T-helper 2 cell treated with Interferon-gamma antibody and Interleukin-4, amounts not matched to agents 5 μg/mL and 100 μg/mL, for 36 hours (primary cell): ENCODE data around the gene TNP1.

ENCODE experiments used
- DNase-seq: peaks from one replicate; pipeline ENCODE4 v3.0.0; 2021; ENCODE audit warnings: low spot score
- H3K27ac Mint-ChIP-seq: one replicate; pipeline ENCODE4 v1.8.0; 2021; ENCODE audit warnings: mild to moderate bottlenecking, mixed read lengths
- H3K27me3 Mint-ChIP-seq: one replicate; pipeline ENCODE4 v1.8.0; 2021; ENCODE audit warnings: low read depth, mixed read lengths
- H3K36me3 Mint-ChIP-seq: one replicate; pipeline ENCODE4 v1.8.0; 2021; ENCODE audit warnings: low read depth, mixed read lengths
- H3K4me1 Mint-ChIP-seq: one replicate; pipeline ENCODE4 v1.8.0; 2021; ENCODE audit warnings: low read depth, mixed read lengths
- H3K4me3 Mint-ChIP-seq: one replicate; pipeline ENCODE4 v1.8.0; 2022; ENCODE audit warnings: mild to moderate bottlenecking, moderate library complexity, mixed read lengths
- H3K9me3 Mint-ChIP-seq: one replicate; pipeline ENCODE4 v1.8.0; 2021; ENCODE audit warnings: mixed read lengths

The TNP1 gene, protein sequence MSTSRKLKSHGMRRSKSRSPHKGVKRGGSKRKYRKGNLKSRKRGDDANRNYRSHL

DNA sequence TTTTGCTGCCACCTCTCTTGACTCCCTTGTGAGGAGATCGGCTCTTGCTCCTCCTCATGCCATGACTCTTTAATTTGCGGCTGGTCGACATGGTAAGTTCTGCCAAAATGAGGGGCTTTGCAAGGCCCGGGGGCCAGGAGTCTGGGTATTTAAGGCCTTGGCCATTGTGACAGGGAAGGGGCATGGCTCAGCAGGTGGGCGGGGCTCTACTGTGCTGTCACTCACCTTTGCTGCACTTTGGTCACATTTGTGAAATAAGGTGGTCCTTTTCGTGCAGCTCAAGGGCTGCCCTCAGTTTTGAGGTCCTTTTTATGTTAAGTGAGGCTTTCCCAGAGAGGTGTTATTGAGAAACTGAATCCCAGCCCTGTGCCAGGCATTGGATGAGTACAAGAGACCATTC is at the start of gene TNP1:
Gene TNP1, minus strand, starts transcription at position 121 of the 400 bp plus-strand sequence. Its CDS starts 30 bp downstream, at position 91.
- peaks cover 28% of the 10 kb centered on the region for H3K4me1 Mint-ChIP-seq
- DNase-seq, result no peak
- H3K9me3 Mint-ChIP-seq, result no peaks in the 10 kb centered on the region
- H3K27ac Mint-ChIP-seq, result no peak within 1 kb of the TSS
- H3K4me3 Mint-ChIP-seq, result no peak within 1 kb of the TSS
- H3K36me3 Mint-ChIP-seq, result no peaks in the 10 kb centered on the region
- no peaks in the 10 kb centered on the region for H3K27me3 Mint-ChIP-seq

GRCh38 chr2:216908300-216908699 is 48.4 kb upstream of the TNP1 start:
- Mint-ChIP-seq H3K9me3 (no peaks in the 10 kb centered on the region), H3K4me1 (peaks cover 3% of the 10 kb centered on the region), H3K4me3 (no peak overlapping the region), H3K27me3 (no peaks in the 10 kb centered on the region), H3K36me3 (no peaks in the 10 kb centered on the region), H3K27ac (no peak overlapping the region)
- DNase-seq, result no peak

DNA sequence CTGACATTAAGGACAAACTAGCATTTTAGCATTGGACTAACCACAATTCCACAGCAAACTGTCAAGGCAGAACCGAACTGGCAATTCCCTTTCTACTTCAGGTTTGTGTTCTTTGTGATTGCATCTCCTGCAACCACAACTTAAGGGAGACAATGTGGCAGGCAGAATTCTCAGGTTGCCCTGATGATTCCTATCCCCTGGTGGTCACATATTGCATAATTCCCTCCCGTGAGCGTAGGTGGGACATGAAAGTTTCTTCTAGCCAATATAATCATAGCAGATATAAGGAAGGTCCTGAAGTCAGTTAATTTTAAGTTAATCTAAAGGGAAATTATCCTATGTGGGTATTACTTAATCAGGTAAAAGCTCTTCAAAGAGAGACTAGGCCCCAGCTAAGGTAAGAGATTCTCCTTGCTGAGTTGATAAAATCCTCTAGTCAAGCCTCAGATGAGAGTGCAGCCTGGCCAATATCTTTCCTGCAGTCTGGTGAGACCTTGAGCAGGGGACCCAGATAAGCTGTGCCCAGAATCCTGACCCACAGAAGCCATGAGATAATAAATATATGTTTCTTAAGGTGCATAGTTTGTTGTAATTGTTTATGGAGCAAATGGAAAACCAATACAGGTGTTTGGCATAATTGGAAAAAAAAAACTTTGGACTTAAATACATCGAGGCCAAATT is 45.9 kb upstream of the TNP1 start:
- no peak overlapping the region for H3K4me3 Mint-ChIP-seq
- peaks cover 9% of the 10 kb centered on the region for H3K9me3 Mint-ChIP-seq
- H3K27me3 Mint-ChIP-seq, result no peaks in the 10 kb centered on the region
- H3K36me3 Mint-ChIP-seq, result no peaks in the 10 kb centered on the region
- no peak for DNase-seq
- peaks cover 3% of the 10 kb centered on the region for H3K4me1 Mint-ChIP-seq
- no peak overlapping the region for H3K27ac Mint-ChIP-seq

- Mint-ChIP-seq H3K27ac (no peak overlapping the region), H3K9me3 (peaks cover 13% of the 10 kb centered on the region), H3K36me3 (peaks cover 2% of the 10 kb centered on the region), H3K27me3 (peaks cover 5% of the 10 kb centered on the region), H3K4me3 (no peak overlapping the region), H3K4me1 (peaks cover 3% of the 10 kb centered on the region)
- no peak for DNase-seq
Measured at GRCh38 chr2:216904974-216905373, 45.1 kb upstream of the TNP1 start.

GRCh38 chr2:216904554-216904953 is 44.7 kb upstream of the TNP1 start:
- Mint-ChIP-seq H3K4me3 (no peak overlapping the region), H3K27me3 (peaks cover 5% of the 10 kb centered on the region), H3K27ac (no peak overlapping the region), H3K36me3 (peaks cover 2% of the 10 kb centered on the region), H3K9me3 (peaks cover 13% of the 10 kb centered on the region), H3K4me1 (peaks cover 3% of the 10 kb centered on the region)
- DNase-seq, result no peak

- Mint-ChIP-seq H3K4me1 (peaks cover 3% of the 10 kb centered on the region), H3K4me3 (no peak overlapping the region), H3K27ac (no peak overlapping the region), H3K27me3 (peaks cover 5% of the 10 kb centered on the region), H3K9me3 (peaks cover 13% of the 10 kb centered on the region), H3K36me3 (peaks cover 2% of the 10 kb centered on the region)
- DNase-seq, result no peak
Measured at GRCh38 chr2:216903470-216903869, 43.6 kb upstream of the TNP1 start.

DNA sequence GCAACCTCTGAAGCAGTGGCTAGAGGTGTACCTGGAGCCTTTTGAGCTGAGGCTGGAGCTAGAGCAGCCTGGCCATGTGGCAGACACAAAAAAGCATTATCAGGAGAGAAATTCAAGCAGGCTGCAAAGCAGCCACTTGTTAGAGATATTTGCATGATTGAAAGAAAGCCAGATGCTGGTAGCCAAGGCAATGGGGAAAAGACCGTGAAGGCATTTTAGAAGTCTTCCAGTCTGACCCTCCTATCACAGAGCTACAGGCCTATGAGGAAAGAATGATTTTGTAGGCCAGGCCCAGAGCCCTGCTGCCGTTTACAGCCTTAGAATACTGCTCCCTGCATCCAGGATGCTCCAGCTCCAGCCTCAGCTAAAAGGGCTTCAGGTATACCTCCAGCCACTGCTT is 41.4 kb upstream of the TNP1 start:
- peaks cover 13% of the 10 kb centered on the region for H3K9me3 Mint-ChIP-seq
- H3K27me3 Mint-ChIP-seq, result peaks cover 7% of the 10 kb centered on the region
- H3K36me3 Mint-ChIP-seq, result peaks cover 2% of the 10 kb centered on the region
- no peak overlapping the region for H3K4me3 Mint-ChIP-seq
- no peak overlapping the region for H3K27ac Mint-ChIP-seq
- H3K4me1 Mint-ChIP-seq, result peaks cover 8% of the 10 kb centered on the region
- no peak for DNase-seq

DNA sequence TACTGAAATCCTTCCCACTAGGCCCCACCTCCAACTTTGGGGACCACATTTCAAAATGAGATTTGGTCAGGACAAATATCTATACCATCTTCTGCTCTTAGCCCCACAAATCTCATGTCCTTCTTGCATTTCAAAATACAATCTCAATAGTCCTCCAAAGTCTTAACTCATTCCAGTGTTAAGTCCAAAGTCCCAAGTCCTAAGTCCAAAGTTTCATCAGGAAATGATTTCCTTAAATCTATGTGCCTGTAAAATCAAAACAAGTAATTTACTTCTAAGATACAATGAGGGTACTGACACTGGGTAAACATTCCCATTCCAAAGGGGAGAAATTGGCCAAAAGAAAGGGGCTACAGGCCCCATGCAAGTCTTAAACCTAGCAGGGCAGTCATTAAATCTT is 40.5 kb upstream of the TNP1 start:
- H3K9me3 Mint-ChIP-seq, result peaks cover 13% of the 10 kb centered on the region

DNA sequence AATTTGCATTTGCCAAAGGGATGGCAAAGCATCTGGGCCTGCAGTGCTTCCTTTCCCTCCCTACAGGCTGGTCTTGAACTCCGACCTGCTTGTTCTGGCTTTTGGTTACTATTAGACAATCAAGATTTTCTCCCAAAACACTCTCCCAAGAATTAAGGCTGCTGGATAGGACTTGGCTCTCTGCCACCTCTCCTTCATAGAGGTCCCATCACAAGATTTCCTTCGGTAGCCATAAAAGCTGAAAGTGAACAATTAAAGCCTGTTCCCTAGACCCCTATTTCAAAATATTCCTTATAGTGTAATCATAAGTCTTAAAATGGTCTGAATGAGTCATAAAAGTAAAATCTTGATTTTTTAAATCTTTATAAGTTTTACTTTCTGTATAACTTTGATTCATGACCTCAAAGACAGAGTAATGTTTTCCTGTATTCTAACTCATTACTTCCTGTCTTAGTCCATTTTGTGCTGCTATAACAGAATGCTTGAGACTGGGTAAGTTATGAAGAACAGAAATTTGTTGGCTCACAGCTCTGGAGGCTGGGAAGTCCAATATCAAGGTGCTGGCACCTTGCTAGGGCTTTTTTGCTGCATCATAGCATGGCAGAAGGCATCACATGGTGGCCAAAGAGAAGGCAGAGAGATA is 37.8 kb upstream of the TNP1 start:
- Mint-ChIP-seq H3K4me3 (no peak overlapping the region), H3K9me3 (peaks cover 8% of the 10 kb centered on the region), H3K27me3 (peaks cover 7% of the 10 kb centered on the region), H3K36me3 (peaks cover 2% of the 10 kb centered on the region), H3K4me1 (peaks cover 4% of the 10 kb centered on the region), H3K27ac (no peak overlapping the region)
- no peak for DNase-seq

More for the DNA sequence above, 40.5 kb upstream of the TNP1 start:
- Mint-ChIP-seq H3K27ac (no peak overlapping the region), H3K36me3 (peaks cover 2% of the 10 kb centered on the region), H3K4me1 (peaks cover 8% of the 10 kb centered on the region), H3K27me3 (peaks cover 7% of the 10 kb centered on the region), H3K4me3 (no peak overlapping the region)
- DNase-seq, result no peak

DNA sequence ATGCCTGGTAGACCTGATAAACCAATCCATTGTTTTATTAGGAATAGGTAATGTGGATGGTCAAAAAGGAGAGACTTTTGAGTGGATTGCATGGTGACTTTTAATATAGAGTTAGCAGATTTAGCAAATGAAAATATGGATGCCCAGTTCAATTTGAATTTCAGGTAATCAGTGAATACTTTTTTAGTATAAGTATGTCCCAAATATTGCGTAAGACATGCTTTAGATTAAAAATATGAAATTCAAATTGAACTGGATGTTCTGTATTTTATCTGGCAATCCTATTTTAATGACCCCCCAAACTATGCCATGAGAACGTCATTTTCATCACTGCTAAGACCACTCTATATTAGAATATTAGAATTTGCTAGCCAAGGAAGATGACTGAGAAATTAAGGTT is 30.3 kb upstream of the TNP1 start:
- Mint-ChIP-seq H3K4me3 (no peak overlapping the region), H3K27me3 (peaks cover 12% of the 10 kb centered on the region), H3K36me3 (no peaks in the 10 kb centered on the region), H3K27ac (no peak overlapping the region), H3K9me3 (no peaks in the 10 kb centered on the region), H3K4me1 (no peaks in the 10 kb centered on the region)
- no peak for DNase-seq

- Mint-ChIP-seq H3K4me1 (no peaks in the 10 kb centered on the region), H3K27me3 (peaks cover 12% of the 10 kb centered on the region), H3K27ac (no peak overlapping the region), H3K36me3 (no peaks in the 10 kb centered on the region), H3K4me3 (no peak overlapping the region), H3K9me3 (no peaks in the 10 kb centered on the region)
- no peak for DNase-seq
Measured at GRCh38 chr2:216888887-216889622, 29.2 kb upstream of the TNP1 start.

DNA sequence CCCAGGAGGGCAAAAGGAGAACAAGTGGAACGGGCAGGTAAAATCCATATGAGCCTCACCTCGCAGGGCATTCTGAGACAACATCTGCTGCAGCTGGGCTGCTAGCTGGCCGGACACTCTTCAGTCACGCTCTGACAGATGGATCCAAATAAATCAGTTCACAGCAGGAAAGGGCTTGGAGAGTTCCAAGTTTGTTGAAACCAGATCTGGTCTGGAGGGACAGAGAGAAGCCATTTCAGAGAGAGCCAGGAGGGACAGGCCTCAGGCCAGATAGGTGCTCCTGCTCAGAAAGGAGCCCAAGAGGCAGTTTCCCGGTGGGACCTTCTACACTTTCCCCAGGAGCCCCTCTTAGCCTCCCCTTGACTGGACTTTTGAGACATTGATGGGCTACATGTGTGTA is 28.2 kb upstream of the TNP1 start:
- no peaks in the 10 kb centered on the region for H3K4me1 Mint-ChIP-seq
- H3K27me3 Mint-ChIP-seq, result peaks cover 12% of the 10 kb centered on the region
- H3K9me3 Mint-ChIP-seq, result no peaks in the 10 kb centered on the region
- no peak overlapping the region for H3K4me3 Mint-ChIP-seq
- H3K27ac Mint-ChIP-seq, result no peak overlapping the region
- DNase-seq, result no peak
- no peaks in the 10 kb centered on the region for H3K36me3 Mint-ChIP-seq

- Mint-ChIP-seq H3K4me3 (no peak overlapping the region), H3K4me1 (no peaks in the 10 kb centered on the region), H3K27ac (no peak overlapping the region), H3K9me3 (no peaks in the 10 kb centered on the region), H3K27me3 (peaks cover 12% of the 10 kb centered on the region), H3K36me3 (no peaks in the 10 kb centered on the region)
- no peak for DNase-seq
Measured at GRCh38 chr2:216887138-216887537, 27.3 kb upstream of the TNP1 start.

DNA sequence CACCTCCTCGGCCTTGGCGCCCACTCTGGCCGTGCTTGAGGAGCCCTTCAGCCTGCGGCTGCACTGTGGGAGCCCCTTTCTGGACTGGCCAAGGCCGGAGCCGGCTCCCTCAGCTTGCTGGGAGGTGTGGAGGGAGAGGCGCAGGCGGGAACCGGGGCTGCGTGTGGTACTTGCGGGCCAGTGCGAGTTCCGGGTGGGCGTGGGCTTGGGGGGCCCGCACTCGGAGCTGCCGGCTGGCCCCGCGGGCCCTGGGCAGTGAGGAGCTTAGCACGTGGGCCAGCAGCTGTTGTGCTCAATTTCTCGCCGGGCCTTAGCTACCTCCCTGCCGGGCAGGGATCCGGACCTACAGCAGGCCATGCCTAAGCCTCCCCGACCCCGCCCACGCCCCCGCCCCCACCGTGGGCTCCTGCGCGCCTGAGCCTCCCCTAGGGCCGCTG is 25.3 kb upstream of the TNP1 start:
- Mint-ChIP-seq H3K4me1 (peaks cover 14% of the 10 kb centered on the region), H3K4me3 (no peak overlapping the region)

More for the DNA sequence above, 25.3 kb upstream of the TNP1 start:
- H3K36me3 Mint-ChIP-seq, result no peaks in the 10 kb centered on the region
- DNase-seq, result no peak
- H3K27ac Mint-ChIP-seq, result no peak overlapping the region
- no peaks in the 10 kb centered on the region for H3K9me3 Mint-ChIP-seq
- peaks cover 4% of the 10 kb centered on the region for H3K27me3 Mint-ChIP-seq
